ENCODE data around the gene SH2B3. TPM values are rescaled to one million over a fixed set of nuclear protein-coding genes. Genes with fewer than 3 reads are reported as not detected.
A peak's percentile ranks its signal among the peaks of the same experiment; 100 is the strongest.

Gene SH2B3
- total and polyA plus RNA-seq, 9 of the 15 experiments (the other 6 are each of a cell fraction or from before 2014, with no cell fraction given), result 10.8 to 75.3 (median 37.4) TPM

- Histone ChIP-seq H3K9me3 (replicated peaks; ENCODE audit: control insufficient read depth, insufficient read depth, low read depth, low read length) (no peaks in the 10 kb centered on the region), H3K36me3 (ENCODE audit: control insufficient read depth, insufficient read depth, low read length) (peaks cover 88% of the 10 kb centered on the region), H4K20me1 (replicated peaks; ENCODE audit: control insufficient read depth, insufficient read depth, low read length) (peaks cover 40% of the 10 kb centered on the region), H3K27ac (ENCODE audit: extremely low read depth, low read depth, low read length) (no peak overlapping the region), H3K79me2 (ENCODE audit: control insufficient read depth, insufficient read depth, low read length) (peaks cover 92% of the 10 kb centered on the region), H3K4me1 (replicated peaks in 1 of 2; ENCODE audit: control insufficient read depth in 2 of 2, insufficient read depth in 2 of 2, low read length in 2 of 2) (peaks cover 13 to 16% of the 10 kb centered on the region in 2 experiments), H3K4me2 (ENCODE audit: insufficient read depth, low read length) (no peak overlapping the region), H3K9me1 (ENCODE audit: control insufficient read depth, insufficient read depth, low read length) (peaks cover 13% of the 10 kb centered on the region), H3K27me3 (ENCODE audit: control insufficient read depth in 2 of 2, insufficient read depth in 2 of 2, low read length in 2 of 2) (no peaks in the 10 kb centered on the region), H2AFZ (ENCODE audit: low read depth, low read length) (no peak overlapping the region), H3K4me3 (no peak overlapping the region), H3K9ac (ENCODE audit: insufficient read depth in 1 of 2, low read depth in 2 of 2, low read length in 2 of 2) (no peak overlapping the region)
- FAIRE-seq (no peak), DNase-seq (ENCODE audit: extremely low read depth in 1 of 4, low spot score in 3 of 4) (no peak), ATAC-seq (no peak)
- intact Hi-C loops (cut with micrococcal nuclease) (no loop called here), in situ Hi-C loops (cut with MboI) (no loop called here)
- no TSS peak for BruUV-seq (replicated peaks)
- 97% methylated on average over 33 of the region's 67 CpGs for WGBS (ENCODE audit: insufficient coverage, low coverage, missing lambda C conversion rate)
- TF ChIP-seq ZNF121 (CRISPR knock-in tag; conservative IDR thresholded peaks at IDR 0.05), result no peak
- TF ChIP-seq MNT (conservative IDR thresholded peaks at IDR 0.05), result no peak
- TF ChIP-seq RBFOX2 (IDR thresholded peaks at IDR 0.05; ENCODE audit: low read depth, low read length), result peak; percentile 50; the same call in 1 of the 2 replicates
- no peak for TF ChIP-seq KDM1A (IDR thresholded peaks at IDR 0.05)
- TF ChIP-seq, protein P1, sequence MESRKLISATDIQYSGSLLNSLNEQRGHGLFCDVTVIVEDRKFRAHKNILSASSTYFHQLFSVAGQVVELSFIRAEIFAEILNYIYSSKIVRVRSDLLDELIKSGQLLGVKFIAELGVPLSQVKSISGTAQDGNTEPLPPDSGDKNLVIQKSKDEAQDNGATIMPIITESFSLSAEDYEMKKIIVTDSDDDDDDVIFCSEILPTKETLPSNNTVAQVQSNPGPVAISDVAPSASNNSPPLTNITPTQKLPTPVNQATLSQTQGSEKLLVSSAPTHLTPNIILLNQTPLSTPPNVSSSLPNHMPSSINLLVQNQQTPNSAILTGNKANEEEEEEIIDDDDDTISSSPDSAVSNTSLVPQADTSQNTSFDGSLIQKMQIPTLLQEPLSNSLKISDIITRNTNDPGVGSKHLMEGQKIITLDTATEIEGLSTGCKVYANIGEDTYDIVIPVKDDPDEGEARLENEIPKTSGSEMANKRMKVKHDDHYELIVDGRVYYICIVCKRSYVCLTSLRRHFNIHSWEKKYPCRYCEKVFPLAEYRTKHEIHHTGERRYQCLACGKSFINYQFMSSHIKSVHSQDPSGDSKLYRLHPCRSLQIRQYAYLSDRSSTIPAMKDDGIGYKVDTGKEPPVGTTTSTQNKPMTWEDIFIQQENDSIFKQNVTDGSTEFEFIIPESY (CRISPR knock-in tag; IDR thresholded peaks at IDR 0.05), result peak; percentile 70; the same call in 1 of the 2 replicates
- no peak for TF ChIP-seq POLR3A (IDR thresholded peaks at IDR 0.05; ENCODE audit: borderline replicate concordance, extremely low read depth, insufficient read depth, insufficient read length)
- TF ChIP-seq THAP12 (CRISPR knock-in tag; IDR thresholded peaks at IDR 0.05), result no peak
- TF ChIP-seq CREB5 (CRISPR knock-in tag; IDR thresholded peaks at IDR 0.05), result no peak
- no peak for TF ChIP-seq RCOR1 (IDR thresholded peaks at IDR 0.05; ENCODE audit: borderline replicate concordance in 1 of 2, low read depth in 2 of 2, low read length in 2 of 2)
- TF ChIP-seq EP300 (IDR thresholded peaks at IDR 0.05; ENCODE audit: low read length), result no peak
- ChIA-PET POLR2A (interaction anchor here (1.1 kb wide), 1 partner anchor 10 kb away, joined by 4 read pairs; no protein-coding TSS in a partner anchor), CTCF (ENCODE audit: low intra/inter-chr PET ratio) (no interaction called here)
These were observed 12.3 kb downstream of the SH2B3 start for GRCh38 chr12:111417784-111418593.
